HFF-Myc (cell line): Measurements from ENCODE around the gene SCMH1.

Experiments
- DNase-seq: peaks from one replicate; pipeline ENCODE4 v3.0.0-alpha.2; 2011; ENCODE audit warnings: low read depth; ENCODE audit errors: extremely low read depth
- H3K4me3 ChIP-seq: replicated peaks from 2 replicates; pipeline ENCODE4 v1.5.1; 2011; ENCODE audit warnings: low read depth, mild to moderate bottlenecking, control low read depth, low read length
- CTCF ChIP-seq: IDR thresholded peaks from 2 replicates; pipeline ENCODE4 v1.5.1; 2012; ENCODE audit warnings: mild to moderate bottlenecking, low read depth, low read length, control low read depth; ENCODE audit errors: missing control alignments

SCMH1 gene

GRCh38 chr1:41110736-41111135, 131.4 kb downstream of the SCMH1 start:
- no peak for TF ChIP-seq CTCF
- no peak for DNase-seq
- H3K4me3 ChIP-seq, result no peak overlapping the region

GRCh38 chr1:41110286-41110685, 131.8 kb downstream of the SCMH1 start:
- DNase-seq, result no peak
- no peak for TF ChIP-seq CTCF
- H3K4me3 ChIP-seq, result no peak overlapping the region

- no peak overlapping the region for H3K4me3 ChIP-seq
- peak; percentile 48 for DNase-seq
- no peak for TF ChIP-seq CTCF
Measured at GRCh38 chr1:41109310-41110197, 132.6 kb downstream of the SCMH1 start.

- no peak for TF ChIP-seq CTCF
- DNase-seq, result no peak
- H3K4me3 ChIP-seq, result no peak overlapping the region
Measured at GRCh38 chr1:41108696-41109275, 133.3 kb downstream of the SCMH1 start.

GRCh38 chr1:41103766-41104165, 138.3 kb downstream of the SCMH1 start:
- H3K4me3 ChIP-seq, result no peak overlapping the region
- no peak for DNase-seq
- no peak for TF ChIP-seq CTCF

- DNase-seq, result no peak
- TF ChIP-seq CTCF, result no peak
- H3K4me3 ChIP-seq, result no peak overlapping the region
Measured at GRCh38 chr1:41102653-41103052, 139.5 kb downstream of the SCMH1 start.
